Subcutaneous abdominal adipose tissue (tissue), 5 donors: ENCODE measurements around the gene GDAP2.
"Not testable (repeated sequence)": the region's sequence is repeated elsewhere in the genome, so short reads cannot be mapped to it uniquely, and the experiment has no call there.

Experiments
- H3K27ac ChIP-seq: one replicate; pipeline ENCODE4 v1.7.0; 2013; ENCODE audit warnings: low read depth, mild to moderate bottlenecking, inconsistent platforms, low read length, moderate library complexity
- H3K27me3 ChIP-seq, 5 donors: one replicate each; pipeline ENCODE4 v1.7.0; 2013; ENCODE audit warnings: low read length in 5 of 5, inconsistent platforms in 1 of 5; ENCODE audit not compliant: control insufficient read depth in 5 of 5, insufficient read depth in 4 of 5
- H3K36me3 ChIP-seq, 5 donors: one replicate each; pipeline ENCODE4 v1.7.0; 2013; ENCODE audit warnings: low read length in 5 of 5; ENCODE audit not compliant: control insufficient read depth in 5 of 5, insufficient read depth in 5 of 5
- H3K4me1 ChIP-seq, 5 donors: one replicate each; pipeline ENCODE4 v1.7.0; 2013; ENCODE audit warnings: low read length in 5 of 5, mild to moderate bottlenecking in 3 of 5, moderate library complexity in 1 of 5; ENCODE audit not compliant: control insufficient read depth in 5 of 5, insufficient read depth in 5 of 5
- H3K4me3 ChIP-seq, 5 donors: one replicate each; pipeline ENCODE4 v1.7.0; 2013; ENCODE audit warnings: low read length in 5 of 5, low read depth in 1 of 5
- H3K9ac ChIP-seq, 5 donors: one replicate each; pipeline ENCODE4 v1.7.0; 2013; ENCODE audit warnings: low read length in 5 of 5, mild to moderate bottlenecking in 4 of 5, moderate library complexity in 3 of 5
- H3K9me3 ChIP-seq, 5 donors: one replicate each; pipeline ENCODE4 v1.7.0; 2013; ENCODE audit warnings: low read length in 5 of 5; ENCODE audit not compliant: control insufficient read depth in 5 of 5
- donor health status: healthy.
- donor health status: healthy.
- donor health status: healthy.
- donor health status: healthy.
- donor health status: healthy.

Gene GDAP2

DNA sequence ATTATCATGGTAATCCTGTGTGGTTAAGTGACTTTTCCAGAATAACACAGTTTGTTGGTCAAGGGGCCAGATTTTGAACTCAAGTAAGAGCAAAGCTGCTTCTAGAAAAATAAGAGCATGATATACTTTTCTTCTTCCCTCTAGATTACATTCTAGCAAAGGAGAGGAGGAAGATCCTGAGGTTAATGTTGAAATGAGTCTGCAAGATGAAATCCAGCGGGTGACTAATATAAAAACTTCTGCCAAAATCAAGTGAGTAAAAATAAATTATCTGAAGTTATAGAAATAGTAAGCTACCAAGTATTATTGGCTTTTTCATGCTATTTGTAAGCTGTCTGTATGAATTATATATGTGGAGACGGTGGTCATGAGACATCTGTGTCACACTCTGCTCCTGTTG lies 12.9 kb upstream of the GDAP2 start:
- no peaks in the 10 kb centered on the region for H3K9me3 ChIP-seq
- peaks cover 79 to 97% (median 86%) of the 10 kb centered on the region in 5 donors for H3K36me3 ChIP-seq
- no peak overlapping the region for H3K9ac ChIP-seq
- no peaks in the 10 kb centered on the region for H3K27me3 ChIP-seq
- no peak overlapping the region for H3K4me3 ChIP-seq
- H3K27ac ChIP-seq, result no peak overlapping the region
- H3K4me1 ChIP-seq, result no peaks in the 10 kb centered on the region

- no peaks in the 10 kb centered on the region for H3K27me3 ChIP-seq
- H3K9ac ChIP-seq, result no peak overlapping the region
- H3K9me3 ChIP-seq, result no peaks in the 10 kb centered on the region
- H3K4me1 ChIP-seq, result peaks cover 5 to 30% (median 25%) of the 10 kb centered on the region in 5 donors
- H3K27ac ChIP-seq, result no peak overlapping the region
- no peak overlapping the region for H3K4me3 ChIP-seq
- peaks cover 21 to 25% (median 22%) of the 10 kb centered on the region in 5 donors for H3K36me3 ChIP-seq
Observed at GRCh38 chr1:117933769-117934168, 4.3 kb upstream of the GDAP2 start.

DNA sequence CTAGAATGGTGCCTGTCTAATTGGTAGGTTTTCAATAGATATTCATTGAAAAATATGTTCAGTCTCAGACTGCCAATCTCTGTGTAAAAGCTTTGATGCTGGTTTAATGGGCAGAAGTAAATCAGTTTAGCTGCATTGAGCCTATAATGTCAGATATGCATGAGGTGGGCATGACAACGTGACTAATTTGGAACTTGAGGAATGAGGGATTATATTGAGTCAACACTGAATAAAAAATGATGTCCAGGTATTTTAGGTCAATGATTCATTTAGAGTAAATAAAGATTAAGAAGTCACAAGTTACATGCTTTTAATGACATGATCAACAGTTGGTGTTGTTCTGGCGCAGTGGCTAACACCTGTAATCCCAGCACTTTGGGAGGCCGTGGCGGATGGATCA lies 3.2 kb upstream of the GDAP2 start:
- Histone ChIP-seq H3K4me3 (no peak overlapping the region), H3K27me3 (no peaks in the 10 kb centered on the region), H3K9ac (peak overlapping the region in 1 of 5 donors; percentile 10), H3K9me3 (no peaks in the 10 kb centered on the region), H3K27ac (no peak overlapping the region), H3K4me1 (peaks cover 9 to 42% (median 36%) of the 10 kb centered on the region in 5 donors), H3K36me3 (peaks cover 9 to 16% (median 14%) of the 10 kb centered on the region in 5 donors)

DNA sequence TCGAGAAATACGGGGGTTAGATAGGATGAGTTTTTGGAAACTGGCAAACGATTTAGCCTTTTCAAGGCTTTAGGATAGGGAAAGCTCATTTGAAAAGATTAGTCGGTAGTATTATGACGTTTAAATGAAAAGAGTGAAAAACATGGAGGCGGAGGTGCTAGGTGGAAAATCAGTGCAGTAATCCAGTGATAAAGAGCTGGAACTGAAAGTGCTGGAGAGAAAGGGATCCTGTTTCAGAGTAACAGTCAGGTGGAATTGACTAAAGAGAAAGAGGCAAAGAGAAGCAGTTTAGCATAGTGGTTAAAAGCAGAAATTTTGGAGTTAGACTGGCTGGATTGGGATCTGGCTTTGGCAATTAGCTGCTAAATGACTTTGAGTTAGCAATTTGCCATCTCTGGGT lies 1.1 kb upstream of the GDAP2 start:
- H3K27me3 ChIP-seq, result no peaks in the 10 kb centered on the region
- peak overlapping the region; percentile 12 to 96 (median 88) for H3K9ac ChIP-seq
- peaks cover 9 to 53% (median 39%) of the 10 kb centered on the region in 5 donors for H3K4me1 ChIP-seq
- peak overlapping the region; percentile 93 to 100 (median 99) for H3K4me3 ChIP-seq
- H3K9me3 ChIP-seq, result no peaks in the 10 kb centered on the region
- peaks cover 0 to 10% (median 7%) of the 10 kb centered on the region in 5 donors for H3K36me3 ChIP-seq
- peak overlapping the region; percentile 94 for H3K27ac ChIP-seq

- peak overlapping the region; percentile 74 to 96 (median 88) for H3K9ac ChIP-seq
- H3K4me3 ChIP-seq, result peak overlapping the region; percentile 93 to 100 (median 99)
- H3K27me3 ChIP-seq, result no peaks in the 10 kb centered on the region
- peak overlapping the region; percentile 94 for H3K27ac ChIP-seq
- no peaks in the 10 kb centered on the region for H3K9me3 ChIP-seq
- H3K36me3 ChIP-seq, result peaks cover 0 to 10% (median 7%) of the 10 kb centered on the region in 5 donors
- peaks cover 9 to 53% (median 39%) of the 10 kb centered on the region in 5 donors for H3K4me1 ChIP-seq
Observed at GRCh38 chr1:117930173-117930447, 689 bp upstream of the GDAP2 start.

GRCh38 chr1:117928881-117929342 lies 509 bp downstream of the GDAP2 start:
- H3K27me3 ChIP-seq, result no peaks in the 10 kb centered on the region
- peaks cover 9 to 53% (median 39%) of the 10 kb centered on the region in 5 donors for H3K4me1 ChIP-seq
- H3K9me3 ChIP-seq, result no peaks in the 10 kb centered on the region
- peaks cover 0 to 5% (median under 1%) of the 10 kb centered on the region in 5 donors for H3K36me3 ChIP-seq
- peak overlapping the region; percentile 93 to 100 (median 99) for H3K4me3 ChIP-seq
- peak overlapping the region; percentile 85 to 96 (median 88) for H3K9ac ChIP-seq
- peak overlapping the region; percentile 94 for H3K27ac ChIP-seq

GRCh38 chr1:117925981-117926380 lies 3.4 kb downstream of the GDAP2 start:
- Histone ChIP-seq H3K27me3 (no peaks in the 10 kb centered on the region), H3K9ac (no peak overlapping the region), H3K36me3 (peaks cover 0 to 6% (median 2%) of the 10 kb centered on the region in 5 donors), H3K9me3 (no peaks in the 10 kb centered on the region), H3K4me3 (no peak overlapping the region), H3K27ac (no peak overlapping the region), H3K4me1 (peaks cover 9 to 36% (median 29%) of the 10 kb centered on the region in 5 donors)

- not testable (repeated sequence) for H3K9me3 ChIP-seq, H3K27me3 ChIP-seq, H3K4me3 ChIP-seq, H3K27ac ChIP-seq, H3K9ac ChIP-seq
- Histone ChIP-seq H3K4me1 (peaks cover 0 to 13% (median 4%) of the 10 kb centered on the region in 5 donors), H3K36me3 (peaks cover 15 to 24% (median 19%) of the 10 kb centered on the region in 5 donors)
Observed at GRCh38 chr1:117922717-117923116, 6.7 kb downstream of the GDAP2 start.

- Histone ChIP-seq H3K4me1 (peaks cover 0 to 6% (median 0%) of the 10 kb centered on the region in 5 donors), H3K4me3 (no peak overlapping the region), H3K27ac (no peak overlapping the region), H3K36me3 (peaks cover 20 to 32% (median 27%) of the 10 kb centered on the region in 5 donors), H3K9me3 (no peaks in the 10 kb centered on the region), H3K27me3 (no peaks in the 10 kb centered on the region), H3K9ac (no peak overlapping the region)
Observed at GRCh38 chr1:117921991-117922390, 7.4 kb downstream of the GDAP2 start.

DNA sequence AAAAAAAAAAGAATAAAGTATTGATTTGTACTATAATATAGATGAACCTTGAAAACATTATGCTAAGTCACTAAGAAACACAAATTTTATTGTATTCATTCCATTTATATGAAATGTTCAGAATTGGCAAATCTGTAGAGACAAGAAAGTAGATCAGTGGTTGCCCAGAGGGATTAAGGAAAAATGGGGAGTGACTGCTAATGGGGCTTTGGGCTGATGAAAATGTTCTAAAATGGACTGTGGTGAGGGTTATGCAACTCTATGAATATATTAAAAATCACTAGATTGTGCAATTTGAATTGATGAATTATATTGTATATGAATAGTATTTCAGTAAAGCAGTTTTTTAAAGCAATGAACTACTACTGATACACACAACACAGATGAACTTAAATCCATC lies 10.0 kb downstream of the GDAP2 start:
- peaks cover 36 to 54% (median 42%) of the 10 kb centered on the region in 5 donors for H3K36me3 ChIP-seq
- H3K27me3 ChIP-seq, result no peaks in the 10 kb centered on the region
- no peaks in the 10 kb centered on the region for H3K4me1 ChIP-seq
- H3K9me3 ChIP-seq, result no peaks in the 10 kb centered on the region
- H3K4me3 ChIP-seq, result no peak overlapping the region
- no peak overlapping the region for H3K27ac ChIP-seq
- H3K9ac ChIP-seq, result no peak overlapping the region
